Endothelial cell of hepatic sinusoid (primary cell): Measurements from ENCODE around the gene CHFR.
"Not testable (repeated sequence)": the region's sequence is repeated elsewhere in the genome, so short reads cannot be mapped to it uniquely, and the experiment has no call there.

Source experiments
- in situ Hi-C: cut with HindIII; loops from 2 replicates; pipeline ENCODE4 v1.10.0; 2017; ENCODE audit warnings: low sequenced_read_pairs

CHFR gene

GRCh38 chr12:132887513-132888351 lies at the start of gene CHFR:
CHFR (minus strand) TSS chr12:132887605; CDS start chr12:132887328, 277 bp downstream.
- in situ Hi-C loops, result no loop called here

- in situ Hi-C loops, result not testable (repeated sequence)
These were observed 49.5 kb upstream of the CHFR start for GRCh38 chr12:132936921-132937320.

GRCh38 chr12:132936163-132936562 lies 48.8 kb upstream of the CHFR start:
- in situ Hi-C loops, result no loop called here

GRCh38 chr12:132926415-132926833 lies 39.0 kb upstream of the CHFR start:
- in situ Hi-C loops, result no loop called here

- in situ Hi-C loops, result no loop called here
These were observed 38.4 kb upstream of the CHFR start for GRCh38 chr12:132925597-132926414.

GRCh38 chr12:132924356-132924755 lies 37.0 kb upstream of the CHFR start:
- in situ Hi-C loops, result no loop called here

GRCh38 chr12:132923356-132923909 lies 36.0 kb upstream of the CHFR start:
- in situ Hi-C loops, result no loop called here

GRCh38 chr12:132922676-132923075 lies 35.3 kb upstream of the CHFR start:
- in situ Hi-C loops, result no loop called here

GRCh38 chr12:132921685-132922084 lies 34.3 kb upstream of the CHFR start:
- in situ Hi-C loops, result no loop called here

GRCh38 chr12:132918680-132919079 lies 31.3 kb upstream of the CHFR start:
- in situ Hi-C loops, result no loop called here

GRCh38 chr12:132909030-132909368 lies 21.6 kb upstream of the CHFR start:
- in situ Hi-C loops, result no loop called here

GRCh38 chr12:132908145-132909029 lies 21.0 kb upstream of the CHFR start:
- in situ Hi-C loops, result no loop called here

GRCh38 chr12:132907789-132908144 lies 20.4 kb upstream of the CHFR start:
- in situ Hi-C loops, result not testable (repeated sequence)

- in situ Hi-C loops, result no loop called here
These were observed 19.8 kb upstream of the CHFR start for GRCh38 chr12:132907216-132907615.

- in situ Hi-C loops, result no loop called here
These were observed 17.4 kb upstream of the CHFR start for GRCh38 chr12:132904718-132905328.

GRCh38 chr12:132899033-132899432 lies 11.6 kb upstream of the CHFR start:
- in situ Hi-C loops, result no loop called here

GRCh38 chr12:132888852-132889251 lies 1.4 kb upstream of the CHFR start:
- in situ Hi-C loops, result no loop called here

GRCh38 chr12:132886529-132887477 lies 602 bp downstream of the CHFR start:
- in situ Hi-C loops, result no loop called here

- in situ Hi-C loops, result no loop called here
These were observed 5.6 kb downstream of the CHFR start for GRCh38 chr12:132881818-132882217.
